ENCODE results near the gene TCL1A.
A peak's percentile ranks its signal among the peaks of the same experiment; 100 is the strongest.
"Not testable (repeated sequence)": the region's sequence is repeated elsewhere in the genome, so short reads cannot be mapped to it uniquely, and the experiment has no call there.

Gene TCL1A

GRCh38 chr14:95668235-95668772 is 45.6 kb downstream of the TCL1A start:
- DNase-seq (ENCODE audit: low spot score): no peak
- no peak for TF ChIP-seq CTCF (IDR thresholded peaks at IDR 0.05; ENCODE audit: extremely low read depth, insufficient read depth, missing control alignments)
- in situ Hi-C loops (cut with MboI; ENCODE audit: low pct_unique_long_range_greater_than_20kb, low sequenced_read_pairs, unreplicated experiment): no loop called here

GRCh38 chr14:95667249-95667693 is 46.7 kb downstream of the TCL1A start:
- in situ Hi-C loops (cut with MboI; ENCODE audit: low pct_unique_long_range_greater_than_20kb, low sequenced_read_pairs, unreplicated experiment): no loop called here
- TF ChIP-seq CTCF (IDR thresholded peaks at IDR 0.05; ENCODE audit: extremely low read depth, insufficient read depth, missing control alignments): no peak
- no peak for DNase-seq (ENCODE audit: low spot score)

GRCh38 chr14:95666450-95666849 is 47.5 kb downstream of the TCL1A start:
- TF ChIP-seq CTCF (IDR thresholded peaks at IDR 0.05; ENCODE audit: extremely low read depth, insufficient read depth, missing control alignments): no peak
- DNase-seq (ENCODE audit: low spot score): no peak
- in situ Hi-C loops (cut with MboI; ENCODE audit: low pct_unique_long_range_greater_than_20kb, low sequenced_read_pairs, unreplicated experiment): no loop called here

GRCh38 chr14:95665530-95665929 is 48.4 kb downstream of the TCL1A start:
- DNase-seq (ENCODE audit: low spot score); in situ Hi-C loops (cut with MboI; ENCODE audit: low pct_unique_long_range_greater_than_20kb, low sequenced_read_pairs, unreplicated experiment): not testable (repeated sequence)
- TF ChIP-seq CTCF (IDR thresholded peaks at IDR 0.05; ENCODE audit: extremely low read depth, insufficient read depth, missing control alignments): peak; percentile 38

GRCh38 chr14:95664546-95664945 is 49.4 kb downstream of the TCL1A start:
- in situ Hi-C loops (cut with MboI; ENCODE audit: low pct_unique_long_range_greater_than_20kb, low sequenced_read_pairs, unreplicated experiment): no loop called here

GRCh38 chr14:95664066-95664465 is 49.9 kb downstream of the TCL1A start:
- DNase-seq (ENCODE audit: low spot score): no peak
- no peak for TF ChIP-seq CTCF (IDR thresholded peaks at IDR 0.05; ENCODE audit: extremely low read depth, insufficient read depth, missing control alignments)
- in situ Hi-C loops (cut with MboI; ENCODE audit: low pct_unique_long_range_greater_than_20kb, low sequenced_read_pairs, unreplicated experiment): no loop called here

More at GRCh38 chr14:95664546-95664945, 49.4 kb downstream of the TCL1A start:
- no peak for TF ChIP-seq CTCF (IDR thresholded peaks at IDR 0.05; ENCODE audit: extremely low read depth, insufficient read depth, missing control alignments)
- DNase-seq (ENCODE audit: low spot score): no peak
